H9 (cell line): ENCODE data around the gene ATXN7. TPM values are rescaled to one million over a fixed set of nuclear protein-coding genes. Genes with fewer than 3 reads are reported as not detected.

ENCODE experiments used
- DNase-seq: peaks from one replicate; pipeline ENCODE4 v3.0.0-alpha.2; 2017
- H2AFZ ChIP-seq: one replicate; pipeline ENCODE4 v1.6.1; 2013; ENCODE audit warnings: mild to moderate bottlenecking, low read length, control low read depth, moderate library complexity
- H2AK5ac ChIP-seq: 2 replicates; pipeline ENCODE4 v1.6.1; 2013; ENCODE audit warnings: low read length, control low read depth, mixed read lengths; ENCODE audit not compliant: insufficient read length
- H2BK120ac ChIP-seq: one replicate; pipeline ENCODE4 v1.6.1; 2013; ENCODE audit warnings: low read depth, mild to moderate bottlenecking, low read length, control low read depth, inconsistent platforms; ENCODE audit not compliant: poor library complexity, severe bottlenecking
- H2BK12ac ChIP-seq: 2 replicates; pipeline ENCODE4 v1.6.1; 2013; ENCODE audit warnings: low read length, control low read depth, mixed read lengths, low read depth; ENCODE audit not compliant: insufficient read length
- H2BK15ac ChIP-seq: 2 replicates; pipeline ENCODE4 v1.6.1; 2013; ENCODE audit warnings: low read depth, low read length, control low read depth
- H2BK20ac ChIP-seq: one replicate; pipeline ENCODE4 v1.6.1; 2013; ENCODE audit warnings: low read depth, mild to moderate bottlenecking, low read length, control low read depth, inconsistent platforms; ENCODE audit not compliant: poor library complexity, severe bottlenecking
- H2BK5ac ChIP-seq: 2 replicates; pipeline ENCODE4 v1.6.1; 2013; ENCODE audit warnings: low read length, control low read depth, mixed read lengths; ENCODE audit not compliant: insufficient read length
- H3K14ac ChIP-seq: 2 replicates; pipeline ENCODE4 v1.6.1; 2013; ENCODE audit warnings: low read length, control low read depth; ENCODE audit not compliant: insufficient read depth
- H3K18ac ChIP-seq: 2 replicates; pipeline ENCODE4 v1.6.1; 2013; ENCODE audit warnings: low read depth, mild to moderate bottlenecking, mixed read lengths, low read length, control low read depth; ENCODE audit not compliant: insufficient read length
- H3K23ac ChIP-seq: 2 replicates; pipeline ENCODE4 v1.6.1; 2013; ENCODE audit warnings: low read length, control low read depth, mixed read lengths, low read depth; ENCODE audit not compliant: insufficient read length
- H3K23me2 ChIP-seq: 2 replicates; pipeline ENCODE4 v1.6.1; 2013; ENCODE audit warnings: low read depth, mild to moderate bottlenecking, mixed read lengths, low read length, control low read depth; ENCODE audit not compliant: insufficient read length, poor library complexity, severe bottlenecking
- H3K27ac ChIP-seq: 2 replicates; pipeline ENCODE4 v1.5.1; 2013; ENCODE audit warnings: low read length, control low read depth, mixed read lengths, low read depth; ENCODE audit not compliant: insufficient read length
- H3K27me3 ChIP-seq: 2 replicates; pipeline ENCODE4 v1.6.1; 2013; ENCODE audit warnings: low read length, control low read depth, inconsistent platforms; ENCODE audit not compliant: insufficient read depth
- H3K4ac ChIP-seq: 2 replicates; pipeline ENCODE4 v1.6.1; 2013; ENCODE audit warnings: low read depth, mild to moderate bottlenecking, control low read depth, inconsistent platforms, low read length, moderate library complexity
- H3K4me1 ChIP-seq: 2 replicates; pipeline ENCODE4 v1.6.1; 2013; ENCODE audit warnings: low read length, control low read depth, inconsistent platforms; ENCODE audit not compliant: insufficient read depth
- H3K4me2 ChIP-seq: 2 replicates; pipeline ENCODE4 v1.6.1; 2013; ENCODE audit warnings: low read length, control low read depth, mixed read lengths; ENCODE audit not compliant: insufficient read length, insufficient read depth
- H3K56ac ChIP-seq: 2 replicates; pipeline ENCODE4 v1.6.1; 2013; ENCODE audit warnings: low read depth, mild to moderate bottlenecking, mixed read lengths, low read length, control low read depth; ENCODE audit not compliant: insufficient read length
- H3K79me1 ChIP-seq: 2 replicates; pipeline ENCODE4 v1.6.1; 2013; ENCODE audit warnings: low read depth, mild to moderate bottlenecking, moderate library complexity, low read length, control low read depth, inconsistent platforms; ENCODE audit not compliant: insufficient read depth, poor library complexity, severe bottlenecking
- H3K79me2 ChIP-seq: 2 replicates; pipeline ENCODE4 v1.6.1; 2013; ENCODE audit warnings: low read length, control low read depth, inconsistent platforms; ENCODE audit not compliant: insufficient read depth
- H3K9ac ChIP-seq: 2 replicates; pipeline ENCODE4 v1.6.1; 2013; ENCODE audit warnings: low read length, control low read depth, mixed read lengths; ENCODE audit not compliant: insufficient read length; ENCODE audit errors: extremely low read depth
- H3K9me3 ChIP-seq: one replicate; pipeline ENCODE4 v1.6.1; 2013; ENCODE audit warnings: low read depth, low read length, inconsistent platforms; ENCODE audit not compliant: control insufficient read depth
- H3T11ph ChIP-seq: one replicate; pipeline ENCODE4 v1.6.1; 2013; ENCODE audit warnings: mild to moderate bottlenecking, low read length, control low read depth, inconsistent platforms
- H4K20me1 ChIP-seq: one replicate; pipeline ENCODE4 v1.6.1; 2013; ENCODE audit not compliant: control insufficient read depth, insufficient read length, insufficient read depth
- H4K5ac ChIP-seq: 2 replicates; pipeline ENCODE4 v1.6.1; 2013; ENCODE audit warnings: low read depth, mild to moderate bottlenecking, mixed read lengths, low read length, control low read depth; ENCODE audit not compliant: insufficient read length
- H4K8ac ChIP-seq: replicated peaks from 2 replicates; pipeline ENCODE4 v1.6.1; 2013; ENCODE audit warnings: low read length, control low read depth, mixed read lengths, low read depth; ENCODE audit not compliant: insufficient read length
- H4K91ac ChIP-seq: 2 replicates; pipeline ENCODE4 v1.6.1; 2013; ENCODE audit warnings: low read depth, mild to moderate bottlenecking, moderate library complexity, mixed read lengths, low read length, control low read depth; ENCODE audit not compliant: insufficient read length
- H3K27ac Mint-ChIP-seq, 3 experiments: 2 replicates in 2 of 3; 3 replicates in 1 of 3; pipeline ENCODE4 v1.8.0; 2020 to 2021; ENCODE audit warnings: mixed read lengths in 3 of 3, mild to moderate bottlenecking in 1 of 3, moderate library complexity in 1 of 3
- H3K27me3 Mint-ChIP-seq: 2 replicates; pipeline ENCODE4 v1.8.0; 2021; ENCODE audit warnings: low read depth, mild to moderate bottlenecking, moderate library complexity, mixed read lengths
- H3K36me3 Mint-ChIP-seq, 3 experiments: 2 replicates in 2 of 3; 3 replicates in 1 of 3; pipeline ENCODE4 v1.8.0; 2020 to 2021; ENCODE audit warnings: low read depth in 3 of 3, mixed read lengths in 3 of 3; ENCODE audit not compliant: insufficient read depth in 1 of 3
- H3K4me1 Mint-ChIP-seq, 2 experiments: 2 replicates each; pipeline ENCODE4 v1.8.0; 2020; ENCODE audit warnings: mixed read lengths in 2 of 2
- H3K4me3 Mint-ChIP-seq, 2 experiments: 2 replicates in 1 of 2; 3 replicates in 1 of 2; pipeline ENCODE4 v1.8.0; 2020 to 2021; ENCODE audit warnings: mild to moderate bottlenecking in 2 of 2, mixed read lengths in 2 of 2, moderate library complexity in 1 of 2
- H3K9me3 Mint-ChIP-seq, 2 experiments: 2 replicates in 1 of 2; 3 replicates in 1 of 2; pipeline ENCODE4 v1.8.0; 2020; ENCODE audit warnings: mild to moderate bottlenecking in 2 of 2, mixed read lengths in 2 of 2, moderate library complexity in 1 of 2
- CTCF ChIP-seq: fragments of 200-600 bp; sonication (generic); conservative IDR thresholded peaks from 3 replicates; pipeline ENCODE4 v1.8.0; 2021; ENCODE audit warnings: antibody characterized with exemption, mild to moderate bottlenecking
- WGBS: extraction: QIAGEN DNeasy Blood & Tissue Kit; methylation state at CpG from one replicate; pipeline ENCODE4 v1.1.7; 2013; ENCODE audit warnings: missing lambda C conversion rate, low lambda C conversion rate, mixed read lengths; ENCODE audit not compliant: insufficient read length; ENCODE audit errors: extremely low coverage; 5-methylcytosine and 5-hydroxymethylcytosine counted together
- total RNA-seq: library from RNA; stranded (reverse); gene quantifications from 2 replicates; pipeline ENCODE4 v1.2.1, GENCODE V29; 2021

ATXN7 gene
- total RNA-seq, 1 experiment from 2014 or later = 21.5 TPM

DNA sequence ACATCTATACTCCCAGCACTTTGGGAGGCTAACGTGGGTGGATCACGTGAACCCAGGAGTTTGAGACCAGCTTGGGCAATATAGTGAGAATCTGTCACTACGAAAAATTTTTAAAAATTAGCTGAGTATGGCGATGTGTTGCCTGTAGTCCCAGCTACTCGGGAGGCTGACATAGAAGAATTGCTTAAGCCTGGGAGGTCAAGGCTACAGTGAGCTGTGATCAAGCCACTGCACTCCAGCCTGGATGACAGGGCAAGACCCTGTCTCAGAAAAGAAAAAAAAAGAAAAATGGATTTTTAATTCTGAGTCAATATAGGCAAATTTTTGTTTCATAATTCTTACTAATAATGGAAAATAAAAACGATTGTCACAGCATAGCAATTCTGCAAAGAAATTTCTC, 31.3 kb upstream of the ATXN7 start:
- no peak overlapping the region for H4K5ac ChIP-seq
- no peaks in the 10 kb centered on the region for H3K9me3 Mint-ChIP-seq
- no peaks in the 10 kb centered on the region for H3K79me2 ChIP-seq
- H3K36me3 Mint-ChIP-seq = peaks cover 5 to 37% (median 30%) of the 10 kb centered on the region in 3 experiments; a peak in 5 of 7 replicates
- no peak for DNase-seq
- no peak overlapping the region for H3K4me2 ChIP-seq
- no peaks in the 10 kb centered on the region for H3K79me1 ChIP-seq
- H2AK5ac ChIP-seq = no peak overlapping the region
- H3K27me3 ChIP-seq = no peaks in the 10 kb centered on the region
- no peak overlapping the region for H3K27ac Mint-ChIP-seq
- H4K20me1 ChIP-seq = no peaks in the 10 kb centered on the region
- H3T11ph ChIP-seq = no peak overlapping the region
- H4K8ac ChIP-seq = no peak overlapping the region
- no CpG with 5 or more reads among the region's 6 CpGs for WGBS
- H3K4ac ChIP-seq = no peak overlapping the region
- H3K4me1 Mint-ChIP-seq = peaks cover 0 to 3% of the 10 kb centered on the region in 2 experiments; a peak in 1 of 4 replicates
- H3K27me3 Mint-ChIP-seq = no peaks in the 10 kb centered on the region
- H3K23ac ChIP-seq = no peak overlapping the region
- H2AFZ ChIP-seq = no peak overlapping the region
- no peak overlapping the region for H3K18ac ChIP-seq
- no peak overlapping the region for H3K4me3 Mint-ChIP-seq
- no peak overlapping the region for H2BK15ac ChIP-seq
- no peaks in the 10 kb centered on the region for H3K23me2 ChIP-seq
- H3K14ac ChIP-seq = no peak overlapping the region
- no peak overlapping the region for H2BK12ac ChIP-seq
- no peak overlapping the region for H3K56ac ChIP-seq
- no peak overlapping the region for H2BK20ac ChIP-seq
- H4K91ac ChIP-seq = no peak overlapping the region
- no peak overlapping the region for H3K27ac ChIP-seq
- no peak overlapping the region for H2BK120ac ChIP-seq
- no peak overlapping the region for H3K9ac ChIP-seq
- no peaks in the 10 kb centered on the region for H3K4me1 ChIP-seq
- H3K9me3 ChIP-seq = no peaks in the 10 kb centered on the region
- no peak overlapping the region for H2BK5ac ChIP-seq
- no peak for TF ChIP-seq CTCF
